ENCODE measurements around the gene HSF5. TPM values are rescaled to one million over a fixed set of nuclear protein-coding genes. Genes with fewer than 3 reads are reported as not detected.
A peak's percentile ranks its signal among the peaks of the same experiment; 100 is the strongest.

HSF5 gene, protein sequence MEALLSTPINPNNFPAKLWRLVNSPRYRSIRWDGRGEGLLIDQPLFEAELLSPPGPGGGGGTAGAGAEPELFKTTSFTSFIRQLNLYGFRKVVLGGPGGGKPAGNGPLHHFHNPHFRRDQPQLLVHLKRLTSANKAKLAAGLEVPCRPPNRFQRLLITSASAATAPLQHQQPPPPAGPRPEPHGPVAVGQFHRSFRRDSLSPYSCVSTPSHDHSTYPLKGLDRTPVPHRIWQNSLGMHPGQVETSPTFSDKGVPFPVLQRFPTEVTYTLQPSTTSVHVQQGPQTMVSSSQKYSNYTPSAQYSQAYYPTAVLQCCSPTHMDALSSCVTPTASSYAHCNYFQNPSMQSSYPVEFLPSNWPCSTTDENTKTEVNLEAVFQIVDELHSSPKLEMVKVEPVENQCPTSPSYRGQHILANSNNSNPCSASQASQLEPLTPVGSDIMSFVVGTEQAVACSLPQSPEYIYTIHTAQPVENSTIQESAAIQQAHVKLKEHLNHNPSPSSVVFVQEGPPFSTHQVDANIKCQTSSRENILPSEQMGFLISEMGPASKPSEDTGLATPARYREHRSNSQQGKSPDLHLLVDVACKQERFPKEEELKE
- total RNA-seq: under 1 TPM in 2 of 4 donors, not detected in 2; 0.28 to 0.83 TPM

DNA sequence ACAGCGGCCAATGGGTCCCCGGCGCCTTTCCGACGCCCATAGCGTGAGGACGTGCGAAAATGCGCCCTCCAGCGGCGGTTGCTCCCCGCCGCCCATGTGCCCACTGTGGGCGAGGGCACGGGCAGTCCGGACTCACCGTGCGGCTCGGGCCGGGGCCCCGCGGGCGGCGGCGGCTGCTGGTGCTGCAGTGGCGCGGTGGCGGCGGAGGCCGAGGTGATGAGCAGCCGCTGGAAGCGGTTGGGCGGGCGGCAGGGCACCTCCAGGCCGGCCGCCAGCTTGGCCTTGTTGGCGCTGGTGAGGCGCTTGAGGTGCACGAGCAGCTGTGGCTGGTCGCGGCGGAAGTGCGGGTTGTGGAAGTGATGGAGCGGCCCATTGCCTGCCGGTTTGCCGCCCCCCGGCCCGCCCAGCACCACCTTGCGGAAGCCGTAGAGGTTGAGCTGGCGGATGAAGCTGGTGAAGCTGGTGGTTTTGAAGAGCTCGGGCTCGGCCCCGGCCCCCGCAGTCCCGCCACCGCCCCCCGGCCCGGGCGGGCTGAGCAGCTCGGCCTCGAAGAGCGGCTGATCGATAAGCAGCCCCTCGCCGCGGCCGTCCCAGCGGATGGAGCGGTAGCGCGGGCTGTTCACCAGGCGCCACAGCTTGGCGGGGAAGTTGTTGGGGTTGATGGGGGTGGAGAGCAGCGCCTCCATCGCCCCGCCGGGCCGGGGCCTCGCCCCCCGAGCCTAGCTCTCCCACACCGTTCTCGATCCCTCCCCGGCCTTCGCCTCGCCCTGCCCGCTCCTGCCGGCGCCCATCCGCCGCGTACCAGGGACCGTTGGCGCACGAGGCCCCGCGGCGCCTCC is at the start of gene HSF5:
HSF5 (minus strand) TSS at position 820 of the 839 bp plus-strand sequence; CDS start at position 686, 134 bp downstream.
- H3K9me3 ChIP-seq: no peaks in the 10 kb centered on the region
- H3K4me3 ChIP-seq: peak within 1 kb of the TSS; percentile 18 to 44 (median 20)
- TF ChIP-seq, protein P1, sequence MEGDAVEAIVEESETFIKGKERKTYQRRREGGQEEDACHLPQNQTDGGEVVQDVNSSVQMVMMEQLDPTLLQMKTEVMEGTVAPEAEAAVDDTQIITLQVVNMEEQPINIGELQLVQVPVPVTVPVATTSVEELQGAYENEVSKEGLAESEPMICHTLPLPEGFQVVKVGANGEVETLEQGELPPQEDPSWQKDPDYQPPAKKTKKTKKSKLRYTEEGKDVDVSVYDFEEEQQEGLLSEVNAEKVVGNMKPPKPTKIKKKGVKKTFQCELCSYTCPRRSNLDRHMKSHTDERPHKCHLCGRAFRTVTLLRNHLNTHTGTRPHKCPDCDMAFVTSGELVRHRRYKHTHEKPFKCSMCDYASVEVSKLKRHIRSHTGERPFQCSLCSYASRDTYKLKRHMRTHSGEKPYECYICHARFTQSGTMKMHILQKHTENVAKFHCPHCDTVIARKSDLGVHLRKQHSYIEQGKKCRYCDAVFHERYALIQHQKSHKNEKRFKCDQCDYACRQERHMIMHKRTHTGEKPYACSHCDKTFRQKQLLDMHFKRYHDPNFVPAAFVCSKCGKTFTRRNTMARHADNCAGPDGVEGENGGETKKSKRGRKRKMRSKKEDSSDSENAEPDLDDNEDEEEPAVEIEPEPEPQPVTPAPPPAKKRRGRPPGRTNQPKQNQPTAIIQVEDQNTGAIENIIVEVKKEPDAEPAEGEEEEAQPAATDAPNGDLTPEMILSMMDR (IDR thresholded peaks at IDR 0.05): peak in 4 of 6 experiments; percentile 7 to 58 (median 24)
- TF ChIP-seq POLR2A (IDR thresholded peaks at IDR 0.05): no peak
- peaks cover 0 to 11% (median 0%) of the 10 kb centered on the region in 4 donors for H3K4me1 ChIP-seq
- peak in 2 of 3 donors; percentile 80 to 87 for DNase-seq
- H3K27me3 ChIP-seq: no peaks in the 10 kb centered on the region
- H3K36me3 ChIP-seq: peaks cover 0 to 54% (median 0%) of the 10 kb centered on the region in 3 donors
- peak within 1 kb of the TSS in 1 of 4 donors; percentile 69 for H3K27ac ChIP-seq

DNA sequence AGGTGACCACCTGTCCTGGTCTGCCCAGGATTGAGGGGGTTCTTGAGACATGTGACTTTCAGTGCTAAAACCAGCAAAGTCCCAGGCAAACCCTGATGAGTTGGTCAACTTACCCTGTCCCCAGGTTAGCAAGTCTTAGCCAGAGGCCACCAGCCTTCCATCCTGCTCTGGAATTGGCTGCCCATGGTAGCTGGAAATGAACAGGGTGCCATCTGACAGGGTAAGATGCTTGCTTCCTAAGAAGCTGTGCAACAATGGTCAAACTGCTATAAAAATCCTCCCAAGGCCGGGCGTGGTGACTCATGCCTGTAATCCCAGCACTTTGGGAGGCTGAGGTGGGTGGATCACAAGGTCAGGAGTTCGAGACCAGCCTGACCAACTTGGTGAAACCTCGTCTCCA is 49.1 kb upstream of the HSF5 start:
- no peak for TF ChIP-seq POLR2A (IDR thresholded peaks at IDR 0.05)
- TF ChIP-seq, protein P1 (IDR thresholded peaks at IDR 0.05): no peak

DNA sequence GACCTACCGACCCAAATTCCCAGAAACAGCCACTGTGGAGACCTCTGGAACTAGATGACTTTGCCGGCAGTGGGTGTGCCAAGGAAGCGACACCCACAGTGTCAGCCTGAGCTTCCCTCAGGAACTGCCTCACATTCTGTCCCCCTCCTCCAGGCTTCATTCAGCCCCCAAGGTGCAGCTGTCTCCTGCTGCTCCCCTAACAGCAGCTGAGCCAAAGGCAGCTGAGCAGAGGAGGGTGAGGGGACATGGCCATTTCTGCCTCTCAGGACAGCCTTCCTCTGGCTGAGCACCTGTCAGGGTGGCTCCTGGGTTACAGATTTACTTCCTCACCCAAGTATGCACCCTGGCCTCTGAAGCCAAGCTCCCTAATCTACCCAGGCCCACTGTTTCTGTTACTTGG is 48.3 kb upstream of the HSF5 start:
- H3K9me3 ChIP-seq: no peaks in the 10 kb centered on the region
- TF ChIP-seq POLR2A (IDR thresholded peaks at IDR 0.05): no peak
- TF ChIP-seq, protein P1 (IDR thresholded peaks at IDR 0.05): no peak
- peaks cover 0 to 8% (median 0%) of the 10 kb centered on the region in 4 donors for H3K4me1 ChIP-seq
- H3K36me3 ChIP-seq: no peaks in the 10 kb centered on the region
- no peaks in the 10 kb centered on the region for H3K27me3 ChIP-seq
- H3K4me3 ChIP-seq: no peak overlapping the region
- no peak for DNase-seq
- H3K27ac ChIP-seq: no peak overlapping the region

More for the DNA sequence above, 49.1 kb upstream of the HSF5 start:
- H3K4me1 ChIP-seq: peaks cover 0 to 4% (median 0%) of the 10 kb centered on the region in 4 donors
- H3K9me3 ChIP-seq: no peaks in the 10 kb centered on the region
- DNase-seq: no peak
- H3K27ac ChIP-seq: no peak overlapping the region
- H3K27me3 ChIP-seq: no peaks in the 10 kb centered on the region
- H3K4me3 ChIP-seq: no peak overlapping the region
- no peaks in the 10 kb centered on the region for H3K36me3 ChIP-seq

DNA sequence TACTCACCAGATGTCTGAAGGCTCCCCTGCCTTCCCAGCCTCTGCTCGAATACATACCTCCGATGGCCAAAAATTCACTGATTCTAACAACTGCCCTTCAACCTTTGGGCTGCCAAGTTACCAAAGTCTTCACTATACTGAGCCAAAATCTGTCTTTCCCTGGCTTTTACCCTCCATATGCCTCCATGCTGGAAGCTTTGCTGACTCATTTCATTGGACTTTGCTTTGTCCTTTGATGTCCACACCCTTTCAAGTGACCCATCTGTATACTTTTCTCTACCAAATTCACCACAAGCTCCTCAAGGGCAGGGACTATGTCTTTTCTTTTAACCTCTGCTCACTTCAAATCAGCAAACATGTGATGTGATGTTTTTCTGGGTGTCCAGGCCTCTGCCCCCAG is 47.2 kb upstream of the HSF5 start:
- no peak overlapping the region for H3K4me3 ChIP-seq
- H3K27ac ChIP-seq: no peak overlapping the region
- no peaks in the 10 kb centered on the region for H3K27me3 ChIP-seq
- TF ChIP-seq, protein P1 (IDR thresholded peaks at IDR 0.05): no peak
- TF ChIP-seq POLR2A (IDR thresholded peaks at IDR 0.05): no peak
- H3K4me1 ChIP-seq: peaks cover 0 to 11% (median 0%) of the 10 kb centered on the region in 4 donors
- H3K36me3 ChIP-seq: no peaks in the 10 kb centered on the region
- no peaks in the 10 kb centered on the region for H3K9me3 ChIP-seq
- DNase-seq: no peak

DNA sequence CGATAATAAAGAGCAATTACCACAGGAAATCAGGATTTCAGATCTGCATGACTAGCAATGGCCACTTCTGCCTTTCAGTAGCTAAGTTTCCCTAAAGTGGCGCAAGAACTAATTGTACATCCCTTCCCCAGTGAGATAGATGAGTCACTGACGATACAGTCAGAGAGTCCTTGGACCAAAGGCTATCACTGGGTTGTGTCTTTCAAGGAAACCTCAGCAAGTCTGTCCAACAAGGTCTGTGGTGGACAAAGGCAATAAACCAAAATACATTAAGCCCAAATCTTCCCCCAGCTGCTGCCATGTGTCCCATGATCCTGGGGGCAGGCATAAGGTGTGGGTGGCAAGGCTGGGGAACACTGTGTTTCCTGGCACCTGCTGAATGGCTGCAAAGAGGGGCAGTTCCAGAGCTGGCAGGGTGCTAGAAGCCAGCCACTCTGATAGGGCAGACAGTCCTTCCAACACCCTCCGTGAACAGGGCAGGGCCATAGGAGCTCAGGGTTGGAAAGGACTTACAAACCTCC is 46.8 kb upstream of the HSF5 start:
- no peak for TF ChIP-seq POLR2A (IDR thresholded peaks at IDR 0.05)
- TF ChIP-seq, protein P1 (IDR thresholded peaks at IDR 0.05): no peak
- no peak overlapping the region for H3K27ac ChIP-seq
- H3K4me1 ChIP-seq: peaks cover 0 to 11% (median 0%) of the 10 kb centered on the region in 4 donors
- DNase-seq: no peak
- H3K9me3 ChIP-seq: no peaks in the 10 kb centered on the region
- H3K27me3 ChIP-seq: no peaks in the 10 kb centered on the region
- no peaks in the 10 kb centered on the region for H3K36me3 ChIP-seq
- no peak overlapping the region for H3K4me3 ChIP-seq

All from Peyer's patch (tissue), 4 donors.